ENCODE results near the gene SGPP1.

DNA sequence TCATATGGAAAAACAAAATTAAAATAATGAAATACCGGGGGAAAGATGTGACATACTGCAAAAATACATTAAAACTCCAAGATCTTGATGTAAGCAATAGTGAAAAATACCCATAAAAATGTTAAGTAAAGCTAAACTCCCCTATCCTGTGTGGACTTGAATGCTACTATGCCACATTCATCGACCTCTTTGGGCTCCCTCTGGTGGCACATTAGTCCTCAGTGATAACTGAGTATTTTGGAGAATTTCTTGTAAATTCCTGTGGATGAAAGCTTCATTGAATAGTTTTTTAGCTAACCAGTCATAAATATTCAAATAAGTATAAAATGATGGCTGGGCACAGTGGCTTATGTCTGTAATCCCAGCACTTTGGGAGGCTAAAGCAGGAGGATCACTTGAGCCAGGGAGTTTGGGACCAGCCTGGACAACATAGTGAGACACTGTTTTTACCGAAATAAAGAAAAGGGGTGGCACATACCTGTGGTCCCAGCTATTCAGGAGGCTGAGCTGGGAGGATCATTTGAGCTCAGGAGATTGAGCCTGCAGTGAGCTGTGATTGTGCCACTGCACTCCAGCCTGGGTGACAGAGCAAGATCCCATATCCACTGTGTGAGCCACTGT lies 42.4 kb upstream of the SGPP1 start:
- TF ChIP-seq, protein P1, sequence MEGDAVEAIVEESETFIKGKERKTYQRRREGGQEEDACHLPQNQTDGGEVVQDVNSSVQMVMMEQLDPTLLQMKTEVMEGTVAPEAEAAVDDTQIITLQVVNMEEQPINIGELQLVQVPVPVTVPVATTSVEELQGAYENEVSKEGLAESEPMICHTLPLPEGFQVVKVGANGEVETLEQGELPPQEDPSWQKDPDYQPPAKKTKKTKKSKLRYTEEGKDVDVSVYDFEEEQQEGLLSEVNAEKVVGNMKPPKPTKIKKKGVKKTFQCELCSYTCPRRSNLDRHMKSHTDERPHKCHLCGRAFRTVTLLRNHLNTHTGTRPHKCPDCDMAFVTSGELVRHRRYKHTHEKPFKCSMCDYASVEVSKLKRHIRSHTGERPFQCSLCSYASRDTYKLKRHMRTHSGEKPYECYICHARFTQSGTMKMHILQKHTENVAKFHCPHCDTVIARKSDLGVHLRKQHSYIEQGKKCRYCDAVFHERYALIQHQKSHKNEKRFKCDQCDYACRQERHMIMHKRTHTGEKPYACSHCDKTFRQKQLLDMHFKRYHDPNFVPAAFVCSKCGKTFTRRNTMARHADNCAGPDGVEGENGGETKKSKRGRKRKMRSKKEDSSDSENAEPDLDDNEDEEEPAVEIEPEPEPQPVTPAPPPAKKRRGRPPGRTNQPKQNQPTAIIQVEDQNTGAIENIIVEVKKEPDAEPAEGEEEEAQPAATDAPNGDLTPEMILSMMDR (IDR thresholded peaks at IDR 0.05) = peak; percentile 30 to 67 (median 57)
- TF ChIP-seq POLR2A (IDR thresholded peaks at IDR 0.05) = no peak
